CD14-positive monocyte (primary cell): ENCODE measurements around the gene LAMB4. TPM values are rescaled to one million over a fixed set of nuclear protein-coding genes. Genes with fewer than 3 reads are reported as not detected.

Source experiments
- DNase-seq, 3 donors: peaks; one replicate each; pipeline ENCODE4 v3.0.0-alpha.2; 2011 to 2022
- H2AFZ ChIP-seq: 2 replicates; pipeline ENCODE4 v1.6.0; 2012; ENCODE audit warnings: mild to moderate bottlenecking, low read depth, low read length, inconsistent platforms; ENCODE audit not compliant: insufficient read depth, poor library complexity, severe bottlenecking
- H3K27ac ChIP-seq, 2 donors: 1 replicate in 1 of 2; 2 replicates in 1 of 2; pipeline ENCODE4 v1.5.1; 2012 to 2013; ENCODE audit warnings: low read length in 2 of 2, control low read depth in 1 of 2, inconsistent platforms in 1 of 2, low read depth in 1 of 2, mild to moderate bottlenecking in 1 of 2
- H3K27me3 ChIP-seq, 2 donors: one replicate each; pipeline versions ENCODE4 v1.6.0 to v1.6.1; 2011 to 2013; ENCODE audit warnings: low read length in 2 of 2; ENCODE audit not compliant: control insufficient read depth in 2 of 2, insufficient read depth in 2 of 2
- H3K36me3 ChIP-seq, 2 donors: replicated peaks in 1 of 2; 1 replicate in 1 of 2; 2 replicates in 1 of 2; pipeline versions ENCODE4 v1.5.1 to v1.6.1; 2012 to 2013; ENCODE audit warnings: low read length in 2 of 2, control low read depth in 1 of 2, inconsistent platforms in 1 of 2, mild to moderate bottlenecking in 1 of 2; ENCODE audit not compliant: insufficient read depth in 2 of 2, control insufficient read depth in 1 of 2
- H3K4me1 ChIP-seq, 2 donors: 1 replicate in 1 of 2; 2 replicates in 1 of 2; pipeline versions ENCODE4 v1.5.1 to v1.6.1; 2012 to 2013; ENCODE audit warnings: low read length in 2 of 2, control low read depth in 1 of 2, inconsistent platforms in 1 of 2, mild to moderate bottlenecking in 1 of 2, moderate library complexity in 1 of 2; ENCODE audit not compliant: insufficient read depth in 2 of 2, control insufficient read depth in 1 of 2
- H3K4me2 ChIP-seq: replicated peaks from 2 replicates; pipeline ENCODE3; 2012; ENCODE audit warnings: low read length, moderate library complexity, mild to moderate bottlenecking; ENCODE audit not compliant: poor library complexity, severe bottlenecking; ENCODE audit errors: extremely low read depth
- H3K4me3 ChIP-seq, 3 experiments: fragments of 200-600 bp in 1 of 3; sonication (generic) in 1 of 3; replicated peaks in 1 of 3; 1 replicate in 2 of 3; 2 replicates in 1 of 3; pipeline ENCODE4 v1.5.1; 2011 to 2013; ENCODE audit warnings: low read length in 3 of 3, mild to moderate bottlenecking in 3 of 3, control low read depth in 2 of 3, low read depth in 2 of 3, inconsistent platforms in 1 of 3, moderate library complexity in 1 of 3
- H3K79me2 ChIP-seq: 2 replicates; pipeline ENCODE4 v1.6.0; 2012; ENCODE audit warnings: mild to moderate bottlenecking, control low read depth, inconsistent platforms, low read length, moderate library complexity; ENCODE audit not compliant: insufficient read depth
- H3K9ac ChIP-seq: 2 replicates; pipeline ENCODE4 v1.6.0; 2017; ENCODE audit warnings: low read length, mild to moderate bottlenecking; ENCODE audit not compliant: insufficient read depth, poor library complexity, severe bottlenecking
- H3K9me3 ChIP-seq, 2 donors: replicated peaks in 1 of 2; 1 replicate in 1 of 2; 2 replicates in 1 of 2; pipeline versions ENCODE4 v1.5.1 to v1.6.1; 2012 to 2013; ENCODE audit warnings: low read length in 2 of 2, control low read depth in 1 of 2; ENCODE audit not compliant: control insufficient read depth in 1 of 2, insufficient read depth in 1 of 2
- H4K20me1 ChIP-seq: 2 replicates; pipeline ENCODE4 v1.6.0; 2012; ENCODE audit warnings: mild to moderate bottlenecking, low read length, control low read depth, moderate library complexity; ENCODE audit not compliant: insufficient read depth
- H3K27ac Mint-ChIP-seq, 7 donors: one replicate each; pipeline ENCODE4 v1.8.0; 2020; ENCODE audit warnings: mild to moderate bottlenecking in 7 of 7, mixed read lengths in 7 of 7, moderate library complexity in 6 of 7, inconsistent platforms in 2 of 7
- H3K27me3 Mint-ChIP-seq, 3 donors: one replicate each; pipeline ENCODE4 v1.8.0; 2021 to 2022; ENCODE audit warnings: low read depth in 3 of 3, mild to moderate bottlenecking in 3 of 3, mixed read lengths in 3 of 3, moderate library complexity in 3 of 3, inconsistent platforms in 1 of 3
- H3K36me3 Mint-ChIP-seq, 2 donors: one replicate each; pipeline ENCODE4 v1.8.0; 2020; ENCODE audit warnings: mixed read lengths in 2 of 2, inconsistent platforms in 1 of 2, mild to moderate bottlenecking in 1 of 2
- H3K4me1 Mint-ChIP-seq: one replicate; pipeline ENCODE4 v1.8.0; 2020; ENCODE audit warnings: mild to moderate bottlenecking, mixed read lengths
- H3K4me3 Mint-ChIP-seq, 2 donors: one replicate each; pipeline ENCODE4 v1.8.0; 2020; ENCODE audit warnings: mild to moderate bottlenecking in 2 of 2, mixed read lengths in 2 of 2, moderate library complexity in 1 of 2
- H3K9me3 Mint-ChIP-seq, 7 donors: one replicate each; pipeline ENCODE4 v1.8.0; 2020 to 2022; ENCODE audit warnings: mixed read lengths in 7 of 7, mild to moderate bottlenecking in 6 of 7, moderate library complexity in 6 of 7, inconsistent platforms in 2 of 7
- WGBS: methylation state at CpG from one replicate; pipeline ENCODE4 v1.1.5; 2013; ENCODE audit warnings: missing lambda C conversion rate; ENCODE audit not compliant: insufficient coverage; 5-methylcytosine and 5-hydroxymethylcytosine counted together
- intact Hi-C, 2 donors: fragments of 100-400 bp; cut with micrococcal nuclease; formaldehyde crosslinking; loops; one replicate each; pipeline versions ENCODE4 v1.15.0 to v1.15.1; 2023
- polyA plus RNA-seq, 3 donors: library from polyadenylated mRNA; depleted of rRNA in 1 of 3; unstranded in 2 of 3; stranded (reverse) in 1 of 3; fragments of 300-500 nt in 2 of 3; fragments of >200 nt in 1 of 3; fragmentation: Illumina TruSeq in 2 of 3; gene quantifications; 1 replicate in 2 of 3; 2 replicates in 1 of 3; pipeline ENCODE4 v1.2.3, GENCODE V29; 2012 to 2021
- TF ChIP-seq, protein P1 (sequence below): fragments of 200-600 bp; IDR thresholded peaks from one replicate; pipeline ENCODE4 v1.8.0; 2022; ENCODE audit warnings: antibody characterized with exemption, mild to moderate bottlenecking

The LAMB4 gene
- polyA plus RNA-seq, 3 donors, result not detected

GRCh38 chr7:108094346-108094745 is 35.8 kb downstream of the LAMB4 start:
- Histone ChIP-seq H3K4me2 (no peak overlapping the region), H3K36me3 (no peaks in the 10 kb centered on the region)

GRCh38 chr7:108093851-108094331 is 36.3 kb downstream of the LAMB4 start:
- Mint-ChIP-seq H3K4me1 (no peaks in the 10 kb centered on the region), H3K27me3 (peaks cover 6 to 7% (median 7%) of the 10 kb centered on the region in 3 donors), H3K27ac (no peak overlapping the region), H3K36me3 (no peaks in the 10 kb centered on the region), H3K9me3 (peaks cover 0 to 1% (median 0%) of the 10 kb centered on the region in 7 donors), H3K4me3 (no peak overlapping the region)
- no peaks in the 10 kb centered on the region for H3K4me1 ChIP-seq
- TF ChIP-seq, protein P1, sequence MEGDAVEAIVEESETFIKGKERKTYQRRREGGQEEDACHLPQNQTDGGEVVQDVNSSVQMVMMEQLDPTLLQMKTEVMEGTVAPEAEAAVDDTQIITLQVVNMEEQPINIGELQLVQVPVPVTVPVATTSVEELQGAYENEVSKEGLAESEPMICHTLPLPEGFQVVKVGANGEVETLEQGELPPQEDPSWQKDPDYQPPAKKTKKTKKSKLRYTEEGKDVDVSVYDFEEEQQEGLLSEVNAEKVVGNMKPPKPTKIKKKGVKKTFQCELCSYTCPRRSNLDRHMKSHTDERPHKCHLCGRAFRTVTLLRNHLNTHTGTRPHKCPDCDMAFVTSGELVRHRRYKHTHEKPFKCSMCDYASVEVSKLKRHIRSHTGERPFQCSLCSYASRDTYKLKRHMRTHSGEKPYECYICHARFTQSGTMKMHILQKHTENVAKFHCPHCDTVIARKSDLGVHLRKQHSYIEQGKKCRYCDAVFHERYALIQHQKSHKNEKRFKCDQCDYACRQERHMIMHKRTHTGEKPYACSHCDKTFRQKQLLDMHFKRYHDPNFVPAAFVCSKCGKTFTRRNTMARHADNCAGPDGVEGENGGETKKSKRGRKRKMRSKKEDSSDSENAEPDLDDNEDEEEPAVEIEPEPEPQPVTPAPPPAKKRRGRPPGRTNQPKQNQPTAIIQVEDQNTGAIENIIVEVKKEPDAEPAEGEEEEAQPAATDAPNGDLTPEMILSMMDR, result no peak
- H3K4me3 ChIP-seq, result no peak overlapping the region
- no peak for DNase-seq
- H4K20me1 ChIP-seq, result no peaks in the 10 kb centered on the region
- no peak overlapping the region for H3K9ac ChIP-seq
- no peak overlapping the region for H3K4me2 ChIP-seq
- no peaks in the 10 kb centered on the region for H3K9me3 ChIP-seq
- intact Hi-C loops, result no loop called here
- no peak overlapping the region for H3K27ac ChIP-seq
- no peak overlapping the region for H2AFZ ChIP-seq
- no peaks in the 10 kb centered on the region for H3K27me3 ChIP-seq
- 100% methylated on average over 2 of the region's 4 CpGs for WGBS
- H3K79me2 ChIP-seq, result no peaks in the 10 kb centered on the region
- no peaks in the 10 kb centered on the region for H3K36me3 ChIP-seq

More at GRCh38 chr7:108094346-108094745, 35.8 kb downstream of the LAMB4 start:
- Histone ChIP-seq H3K27me3 (no peaks in the 10 kb centered on the region), H2AFZ (no peak overlapping the region), H3K4me3 (no peak overlapping the region), H4K20me1 (no peaks in the 10 kb centered on the region), H3K27ac (no peak overlapping the region), H3K9me3 (no peaks in the 10 kb centered on the region), H3K79me2 (no peaks in the 10 kb centered on the region), H3K9ac (no peak overlapping the region), H3K4me1 (no peaks in the 10 kb centered on the region)
- no peaks in the 10 kb centered on the region for H3K4me1 Mint-ChIP-seq
- intact Hi-C loops, result no loop called here
- WGBS, result no CpG with 5 or more reads among the region's 1 CpG
- H3K36me3 Mint-ChIP-seq, result no peaks in the 10 kb centered on the region
- no peak overlapping the region for H3K27ac Mint-ChIP-seq
- H3K4me3 Mint-ChIP-seq, result no peak overlapping the region
- H3K27me3 Mint-ChIP-seq, result peaks cover 6 to 7% (median 6%) of the 10 kb centered on the region in 3 donors
- TF ChIP-seq, protein P1, result no peak
- no peak for DNase-seq
- peaks cover 0 to 1% (median 0%) of the 10 kb centered on the region in 7 donors for H3K9me3 Mint-ChIP-seq
